ENCODE results near the gene RASGRP4. TPM values are rescaled to one million over a fixed set of nuclear protein-coding genes. Genes with fewer than 3 reads are reported as not detected.

The RASGRP4 gene
- total RNA-seq, 1 experiment from 2014 or later = not detected

- no peak overlapping the region for H3K4me3 ChIP-seq (ENCODE audit: low read depth in 2 of 2, low read length in 2 of 2)
- no TSS peak for BruUV-seq (replicated peaks)
- in situ Hi-C loops (cut with HindIII; ENCODE audit: low pct_unique_long_range_greater_than_20kb, low sequenced_read_pairs) (no loop called here), intact Hi-C loops (cut with micrococcal nuclease; ENCODE audit: unreplicated experiment) (no loop called here)
- ChIA-PET CTCF (no interaction called here), POLR2A (interaction anchor here (0.6 kb wide), 1 partner anchor 23 kb away, joined by 13 read pairs; no protein-coding TSS in a partner anchor)
- H3K27ac ChIP-seq (ENCODE audit: low read length) = no peak overlapping the region
- H3K4me1 ChIP-seq (ENCODE audit: control insufficient read depth, insufficient read depth, low read length) = no peaks in the 10 kb centered on the region
- no peaks in the 10 kb centered on the region for H3K9me3 ChIP-seq (ENCODE audit: control insufficient read depth, insufficient read depth, low read depth, low read length)
- ATAC-seq (no peak), DNase-seq (ENCODE audit: low read depth, low spot score) (no peak)
- no peaks in the 10 kb centered on the region for H3K36me3 ChIP-seq (ENCODE audit: control insufficient read depth, insufficient read depth, low read length)
- TF ChIP-seq TCF7L2 (IDR thresholded peaks at IDR 0.05; ENCODE audit: low read depth, low read length) = no peak
- no peak for TF ChIP-seq POLR2AphosphoS5 (IDR thresholded peaks at IDR 0.05; ENCODE audit: low read depth, low read length)
- TF ChIP-seq CTCF (IDR thresholded peaks at IDR 0.05) = no peak
- no peak for TF ChIP-seq SIN3A (IDR thresholded peaks at IDR 0.05; ENCODE audit: borderline replicate concordance, insufficient read depth, low read depth, low read length)
- TF ChIP-seq REST (IDR thresholded peaks at IDR 0.05; ENCODE audit: insufficient read depth in 1 of 2, low read depth in 2 of 2, low read length in 1 of 2) = no peak
- no peaks in the 10 kb centered on the region for H3K27me3 ChIP-seq (ENCODE audit: control insufficient read depth, insufficient read depth, low read length)
Observed at GRCh38 chr19:38457202-38457601, 31.2 kb upstream of the RASGRP4 start.

- Histone ChIP-seq H3K4me3 (ENCODE audit: low read depth in 2 of 2, low read length in 2 of 2) (no peak overlapping the region), H3K4me1 (ENCODE audit: control insufficient read depth, insufficient read depth, low read length) (no peaks in the 10 kb centered on the region), H3K36me3 (ENCODE audit: control insufficient read depth, insufficient read depth, low read length) (no peaks in the 10 kb centered on the region), H3K9me3 (ENCODE audit: control insufficient read depth, insufficient read depth, low read depth, low read length) (no peaks in the 10 kb centered on the region), H3K27ac (ENCODE audit: low read length) (no peak overlapping the region), H3K27me3 (ENCODE audit: control insufficient read depth, insufficient read depth, low read length) (no peaks in the 10 kb centered on the region)
- no TSS peak for BruUV-seq (replicated peaks)
- ChIA-PET CTCF (no interaction called here), POLR2A (no interaction called here)
- intact Hi-C loops (cut with micrococcal nuclease; ENCODE audit: unreplicated experiment) = no loop called here
- no peak for TF ChIP-seq CTCF (IDR thresholded peaks at IDR 0.05)
- TF ChIP-seq REST (IDR thresholded peaks at IDR 0.05; ENCODE audit: insufficient read depth in 1 of 2, low read depth in 2 of 2, low read length in 1 of 2) = peak; percentile 92 to 96
- TF ChIP-seq SIN3A (IDR thresholded peaks at IDR 0.05; ENCODE audit: borderline replicate concordance, insufficient read depth, low read depth, low read length) = no peak
- no peak for TF ChIP-seq POLR2AphosphoS5 (IDR thresholded peaks at IDR 0.05; ENCODE audit: low read depth, low read length)
- TF ChIP-seq TCF7L2 (IDR thresholded peaks at IDR 0.05; ENCODE audit: low read depth, low read length) = no peak
- no peak for DNase-seq (ENCODE audit: low read depth, low spot score)
- no peak for ATAC-seq
- in situ Hi-C loops (cut with HindIII; ENCODE audit: low pct_unique_long_range_greater_than_20kb, low sequenced_read_pairs) = no loop called here
Observed at GRCh38 chr19:38455031-38455430, 29.0 kb upstream of the RASGRP4 start.
